Measurements from ENCODE around the gene BCLAF1.

Gene BCLAF1

GRCh38 chr6:136253734-136254133, 35.9 kb downstream of the BCLAF1 start:
- H3F3A ChIP-seq (ENCODE audit: control insufficient read depth, insufficient read depth) = peaks cover 59% of the 10 kb centered on the region
- no peak overlapping the region for H3K27ac ChIP-seq (ENCODE audit: low read depth, low read length)
- no peak for TF ChIP-seq EZH2phosphoT487 (IDR thresholded peaks at IDR 0.05; ENCODE audit: borderline replicate concordance, low read length)
- no peak for TF ChIP-seq CTCF (IDR thresholded peaks at IDR 0.05; ENCODE audit: low read depth, low read length, poor library complexity, severe bottlenecking)
- peaks cover 14% of the 10 kb centered on the region for H3K79me2 ChIP-seq (ENCODE audit: control insufficient read depth, low read length)
- 0 out of 2 replicates have a peak, but pooled peaks cover 2% of the 10 kb centered on the region for H3K9me3 ChIP-seq (ENCODE audit: control insufficient read depth, insufficient read depth, low read length)
- H3K4me1 ChIP-seq (ENCODE audit: control insufficient read depth, low read length) = peaks cover 20% of the 10 kb centered on the region
- no peak overlapping the region for H3K4me2 ChIP-seq (ENCODE audit: low read length)
- H4K20me1 ChIP-seq (ENCODE audit: control insufficient read depth, insufficient read depth, low read depth, low read length) = no peaks in the 10 kb centered on the region; the same call in 1 of the 2 replicates
- peaks cover 29% of the 10 kb centered on the region for H3K36me3 ChIP-seq (ENCODE audit: control insufficient read depth, low read length)
- H3K27me3 ChIP-seq (ENCODE audit: control insufficient read depth, low read length) = no peaks in the 10 kb centered on the region
- H3K4me3 ChIP-seq (ENCODE audit: low read length) = no peak overlapping the region
- H3K9me2 ChIP-seq (replicated peaks; ENCODE audit: control insufficient read depth, low read length) = no peaks in the 10 kb centered on the region

- no peak overlapping the region for H3K27ac ChIP-seq (ENCODE audit: low read depth, low read length)
- no peaks in the 10 kb centered on the region for H4K20me1 ChIP-seq (ENCODE audit: control insufficient read depth, insufficient read depth, low read depth, low read length)
- no peaks in the 10 kb centered on the region for H3K27me3 ChIP-seq (ENCODE audit: control insufficient read depth, low read length)
- no peak overlapping the region for H3K4me3 ChIP-seq (ENCODE audit: low read length)
- H3K79me2 ChIP-seq (ENCODE audit: control insufficient read depth, low read length) = peaks cover 27% of the 10 kb centered on the region
- H3F3A ChIP-seq (ENCODE audit: control insufficient read depth, insufficient read depth) = peaks cover 48% of the 10 kb centered on the region
- H3K4me1 ChIP-seq (ENCODE audit: control insufficient read depth, low read length) = peaks cover 26% of the 10 kb centered on the region
- peaks cover 29% of the 10 kb centered on the region for H3K36me3 ChIP-seq (ENCODE audit: control insufficient read depth, low read length)
- TF ChIP-seq EZH2phosphoT487 (IDR thresholded peaks at IDR 0.05; ENCODE audit: borderline replicate concordance, low read length) (no peak), CTCF (IDR thresholded peaks at IDR 0.05; ENCODE audit: low read depth, low read length, poor library complexity, severe bottlenecking) (no peak)
- H3K9me2 ChIP-seq (replicated peaks; ENCODE audit: control insufficient read depth, low read length) = no peaks in the 10 kb centered on the region
- no peak overlapping the region for H3K4me2 ChIP-seq (ENCODE audit: low read length)
- peaks cover 3% of the 10 kb centered on the region; the same call in 1 of the 2 replicates for H3K9me3 ChIP-seq (ENCODE audit: control insufficient read depth, insufficient read depth, low read length)
These were observed 37.2 kb downstream of the BCLAF1 start for GRCh38 chr6:136252441-136252840.

- peaks cover 26% of the 10 kb centered on the region for H3K4me1 ChIP-seq (ENCODE audit: control insufficient read depth, low read length)
- H4K20me1 ChIP-seq (ENCODE audit: control insufficient read depth, insufficient read depth, low read depth, low read length) = no peaks in the 10 kb centered on the region
- H3K9me2 ChIP-seq (replicated peaks; ENCODE audit: control insufficient read depth, low read length) = no peaks in the 10 kb centered on the region
- no peaks in the 10 kb centered on the region for H3K27me3 ChIP-seq (ENCODE audit: control insufficient read depth, low read length)
- peaks cover 37% of the 10 kb centered on the region for H3K79me2 ChIP-seq (ENCODE audit: control insufficient read depth, low read length)
- peak overlapping the region; percentile 99 for H3K4me3 ChIP-seq (ENCODE audit: low read length)
- H3F3A ChIP-seq (ENCODE audit: control insufficient read depth, insufficient read depth) = peaks cover 40% of the 10 kb centered on the region
- TF ChIP-seq CTCF (IDR thresholded peaks at IDR 0.05; ENCODE audit: low read depth, low read length, poor library complexity, severe bottlenecking) = no peak
- TF ChIP-seq EZH2phosphoT487 (IDR thresholded peaks at IDR 0.05; ENCODE audit: borderline replicate concordance, low read length) = no peak
- peaks cover 36% of the 10 kb centered on the region for H3K36me3 ChIP-seq (ENCODE audit: control insufficient read depth, low read length)
- peaks cover 3% of the 10 kb centered on the region; the same call in 1 of the 2 replicates for H3K9me3 ChIP-seq (ENCODE audit: control insufficient read depth, insufficient read depth, low read length)
- H3K4me2 ChIP-seq (ENCODE audit: low read length) = peak overlapping the region; percentile 94
- H3K27ac ChIP-seq (ENCODE audit: low read depth, low read length) = no peak overlapping the region
These were observed 38.3 kb downstream of the BCLAF1 start for GRCh38 chr6:136251394-136251793.
